ENCODE measurements around the gene BCL2L2. TPM values are rescaled to one million over a fixed set of nuclear protein-coding genes. Genes with fewer than 3 reads are reported as not detected.
"Not testable (repeated sequence)": the region's sequence is repeated elsewhere in the genome, so short reads cannot be mapped to it uniquely, and the experiment has no call there.

The BCL2L2 gene
- total RNA-seq, 5 donors from 2014 or later (not counting 1 experiment from before 2014, with no cell fraction given) = 1.9 to 4.6 (median 2.2) TPM

DNA sequence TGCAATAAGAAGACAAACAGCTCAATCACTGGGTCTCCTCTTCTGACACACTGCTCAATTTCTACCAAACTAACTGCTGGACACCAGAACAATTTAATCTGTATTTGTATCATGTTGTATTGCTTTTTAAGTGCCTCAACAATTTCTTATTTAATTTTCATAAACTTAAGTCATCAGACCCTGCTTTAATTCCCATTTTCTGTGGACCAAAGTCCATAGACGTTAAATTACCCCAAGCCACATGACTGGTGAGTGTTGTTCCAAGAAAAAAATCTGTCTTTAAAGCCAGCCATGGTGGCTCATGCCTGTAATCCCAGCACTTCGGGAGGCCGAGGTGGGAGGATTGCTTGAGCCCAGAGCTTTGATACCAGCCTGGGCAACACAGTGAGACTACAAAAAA is 29.4 kb upstream of the BCL2L2 start:
- POLR2A ChIA-PET = no interaction called here
- no peak for ATAC-seq (replicated peaks in 1 of 4)
- no peaks in the 10 kb centered on the region for H3K27me3 Mint-ChIP-seq
- Histone ChIP-seq H3K27me3 (replicated peaks in 1 of 2; ENCODE audit: control insufficient read depth in 2 of 2, extremely low read depth in 1 of 2, insufficient read depth in 2 of 2, low read length in 1 of 2) (no peaks in the 10 kb centered on the region), H3K9me3 (no peaks in the 10 kb centered on the region), H3K4me3 (ENCODE audit: control insufficient read depth in 1 of 2, extremely low read depth in 1 of 2, low read length in 1 of 2) (no peak overlapping the region), H3K4me1 (ENCODE audit: control insufficient read depth in 1 of 2, extremely low read depth in 1 of 2, insufficient read depth in 2 of 2, low read length in 2 of 2) (no peaks in the 10 kb centered on the region), H3K36me3 (ENCODE audit: control insufficient read depth in 2 of 2, extremely low read depth in 1 of 2, insufficient read depth in 1 of 2, low read length in 1 of 2) (peaks cover 10% of the 10 kb centered on the region in 2 donors), H3K27ac (ENCODE audit: low read length) (no peak overlapping the region)
- no peak for DNase-seq
- H3K36me3 Mint-ChIP-seq = peaks cover 16% of the 10 kb centered on the region
- CTCF ChIA-PET = no interaction called here
- peaks cover 0 to 2% (median 1%) of the 10 kb centered on the region in 3 donors for H3K4me1 Mint-ChIP-seq
- no peak overlapping the region for H3K4me3 Mint-ChIP-seq
- H3K9me3 Mint-ChIP-seq = no peaks in the 10 kb centered on the region
- no peak overlapping the region for H3K27ac Mint-ChIP-seq
- 93% methylated on average over 2 of the region's 3 CpGs for WGBS (ENCODE audit: insufficient coverage)

DNA sequence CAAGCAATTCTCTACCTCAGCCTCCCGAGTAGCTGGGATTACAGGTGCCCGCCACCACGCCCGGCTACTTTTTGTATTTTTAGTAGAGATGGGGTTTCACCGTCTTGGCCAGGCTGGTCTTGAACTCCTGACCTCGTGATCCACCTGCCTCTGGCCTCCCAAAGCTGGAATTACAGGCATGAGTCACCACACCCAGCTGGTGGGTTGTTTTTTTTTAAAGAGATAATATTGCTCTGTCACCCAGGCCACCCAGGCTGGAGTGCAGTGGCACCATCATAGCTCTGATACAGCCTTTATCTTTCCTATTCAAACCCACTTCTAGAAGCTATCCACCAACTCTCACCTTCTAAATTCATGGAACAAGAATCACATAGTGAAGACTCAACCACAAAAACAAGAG is 28.7 kb upstream of the BCL2L2 start:
- POLR2A ChIA-PET; H3K4me1 ChIP-seq (ENCODE audit: control insufficient read depth in 1 of 2, extremely low read depth in 1 of 2, insufficient read depth in 2 of 2, low read length in 2 of 2); H3K27me3 Mint-ChIP-seq; H3K9me3 ChIP-seq; H3K9me3 Mint-ChIP-seq; H3K27ac Mint-ChIP-seq; H3K4me1 Mint-ChIP-seq; ATAC-seq (replicated peaks in 1 of 4); CTCF ChIA-PET; H3K4me3 ChIP-seq (ENCODE audit: control insufficient read depth in 1 of 2, extremely low read depth in 1 of 2, low read length in 1 of 2); DNase-seq; H3K4me3 Mint-ChIP-seq; H3K27ac ChIP-seq (ENCODE audit: low read length); H3K27me3 ChIP-seq (replicated peaks in 1 of 2; ENCODE audit: control insufficient read depth in 2 of 2, extremely low read depth in 1 of 2, insufficient read depth in 2 of 2, low read length in 1 of 2): not testable (repeated sequence)
- peaks cover 10% of the 10 kb centered on the region in 2 donors for H3K36me3 ChIP-seq (ENCODE audit: control insufficient read depth in 2 of 2, extremely low read depth in 1 of 2, insufficient read depth in 1 of 2, low read length in 1 of 2)
- peaks cover 16% of the 10 kb centered on the region for H3K36me3 Mint-ChIP-seq
- WGBS (ENCODE audit: insufficient coverage) = 100% methylated on average over 3 of the region's 6 CpGs

DNA sequence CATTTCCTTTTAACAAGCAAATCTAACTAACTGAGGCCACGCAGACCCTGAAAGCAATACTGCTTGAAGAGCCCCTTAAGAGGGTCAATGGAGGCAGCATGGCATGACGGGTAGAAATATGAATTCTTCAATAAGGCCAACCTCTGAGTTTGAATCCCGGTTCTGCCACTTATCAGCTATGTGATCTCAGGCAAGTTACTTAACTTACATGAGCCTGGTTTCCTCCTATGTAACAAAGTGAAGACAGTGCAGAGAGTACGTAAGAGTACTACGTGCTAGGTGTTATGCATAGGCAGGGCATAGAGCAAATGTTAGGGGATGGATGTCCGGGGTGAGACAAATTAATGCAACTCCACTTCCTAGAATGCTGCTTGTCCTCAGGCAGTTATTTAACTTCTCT is 25.4 kb upstream of the BCL2L2 start:
- no peak overlapping the region for H3K27ac ChIP-seq (ENCODE audit: low read length)
- DNase-seq = no peak

DNA sequence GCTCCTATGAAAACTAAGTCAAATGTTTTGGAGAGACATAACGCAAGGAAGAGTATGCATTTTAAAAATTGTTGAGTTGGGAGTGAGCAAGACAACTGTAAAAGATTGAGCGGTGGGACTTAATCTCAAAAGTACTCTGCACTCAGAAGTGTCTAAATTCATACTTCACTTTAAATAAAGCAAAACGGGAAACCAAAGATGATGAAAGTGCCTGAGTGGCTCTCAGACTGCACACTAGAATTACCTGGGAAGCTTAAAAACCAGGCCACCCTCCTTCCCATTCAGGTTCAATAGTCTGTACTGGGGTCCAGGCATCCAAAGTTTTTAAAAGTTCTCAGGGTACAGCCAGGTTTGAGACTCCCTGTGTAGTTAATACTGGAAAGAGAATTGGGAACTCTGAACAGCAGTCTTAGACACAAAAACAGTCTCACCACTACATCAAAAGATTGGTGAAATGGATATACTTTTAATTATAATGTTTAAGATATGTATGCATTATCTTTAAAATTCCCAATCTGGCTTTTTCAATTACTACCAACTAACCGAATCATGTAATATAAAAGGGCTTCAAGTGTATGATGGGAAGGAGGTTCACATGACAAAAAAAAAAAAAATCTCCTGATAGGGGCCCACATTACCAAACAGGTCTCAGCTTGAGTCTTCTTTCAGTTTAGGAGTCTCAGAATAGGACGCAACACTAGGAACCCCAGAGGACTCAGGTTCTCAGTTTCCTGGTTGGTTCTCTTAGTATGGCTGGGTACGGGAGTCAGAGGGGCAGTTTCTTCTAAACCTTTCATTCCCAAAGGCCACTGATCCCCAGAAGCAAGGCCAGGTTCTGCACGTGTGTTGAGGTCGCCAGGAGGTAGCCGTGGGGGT is 21.7 kb upstream of the BCL2L2 start:
- Histone ChIP-seq H3K9me3 (no peaks in the 10 kb centered on the region), H3K36me3 (ENCODE audit: control insufficient read depth in 2 of 2, extremely low read depth in 1 of 2, insufficient read depth in 1 of 2, low read length in 1 of 2) (no peaks in the 10 kb centered on the region), H3K4me1 (ENCODE audit: control insufficient read depth in 1 of 2, extremely low read depth in 1 of 2, insufficient read depth in 2 of 2, low read length in 2 of 2) (peaks cover 9 to 14% of the 10 kb centered on the region in 2 experiments), H3K4me3 (ENCODE audit: control insufficient read depth in 1 of 2, extremely low read depth in 1 of 2, low read length in 1 of 2) (peak overlapping the region; percentile 61 to 83), H3K27ac (ENCODE audit: low read length) (peak overlapping the region; percentile 67), H3K27me3 (replicated peaks in 1 of 2; ENCODE audit: control insufficient read depth in 2 of 2, extremely low read depth in 1 of 2, insufficient read depth in 2 of 2, low read length in 1 of 2) (no peaks in the 10 kb centered on the region)
- peak overlapping the region; percentile 89 to 91 for H3K27ac Mint-ChIP-seq
- POLR2A ChIA-PET = interaction anchor here in 1 of 2 donors (0.5 to 0.7 kb wide), 2 partner anchors 37 to 48 kb away, joined by 3 to 4 read pairs; no protein-coding TSS in a partner anchor
- peak in 2 of 35 experiments; percentile 9 to 48 for DNase-seq
- 0% methylated on average over 1 of the region's 9 CpGs for WGBS (ENCODE audit: insufficient coverage)
- CTCF ChIA-PET = interaction anchor here (0.6 to 0.8 kb wide), 3 partner anchors 15 to 1425 kb away, joined by 3 to 6 read pairs (median 4); no protein-coding TSS in a partner anchor
- H3K9me3 Mint-ChIP-seq = no peaks in the 10 kb centered on the region
- no peaks in the 10 kb centered on the region for H3K36me3 Mint-ChIP-seq
- ATAC-seq (replicated peaks in 1 of 4) = no peak
- H3K4me3 Mint-ChIP-seq = peak overlapping the region; percentile 94 to 97 (median 96)
- H3K27me3 Mint-ChIP-seq = no peaks in the 10 kb centered on the region
- peaks cover 30 to 37% (median 31%) of the 10 kb centered on the region in 3 donors for H3K4me1 Mint-ChIP-seq

More for the DNA sequence above, 25.4 kb upstream of the BCL2L2 start:
- peaks cover 22 to 29% (median 22%) of the 10 kb centered on the region in 3 donors for H3K4me1 Mint-ChIP-seq
- Histone ChIP-seq H3K36me3 (ENCODE audit: control insufficient read depth in 2 of 2, extremely low read depth in 1 of 2, insufficient read depth in 1 of 2, low read length in 1 of 2) (peaks cover 6 to 7% of the 10 kb centered on the region in 2 donors), H3K27me3 (replicated peaks in 1 of 2; ENCODE audit: control insufficient read depth in 2 of 2, extremely low read depth in 1 of 2, insufficient read depth in 2 of 2, low read length in 1 of 2) (no peaks in the 10 kb centered on the region), H3K4me1 (ENCODE audit: control insufficient read depth in 1 of 2, extremely low read depth in 1 of 2, insufficient read depth in 2 of 2, low read length in 2 of 2) (peaks cover 3 to 5% of the 10 kb centered on the region in 2 experiments), H3K9me3 (no peaks in the 10 kb centered on the region), H3K4me3 (ENCODE audit: control insufficient read depth in 1 of 2, extremely low read depth in 1 of 2, low read length in 1 of 2) (no peak overlapping the region)
- 100% methylated on average over 1 of the region's 6 CpGs for whole genome bisulfite sequencing (ENCODE audit: insufficient coverage)
- ChIA-PET POLR2A (no interaction called here), CTCF (interaction anchor here in 1 of 2 donors (1.2 kb wide), 1 partner anchor 41 kb away, joined by 4 read pairs; no protein-coding TSS in a partner anchor)
- no peaks in the 10 kb centered on the region for H3K27me3 Mint-ChIP-seq
- peaks cover 3% of the 10 kb centered on the region for H3K36me3 Mint-ChIP-seq
- no peak for ATAC-seq (replicated peaks in 1 of 4)
- H3K4me3 Mint-ChIP-seq = no peak overlapping the region
- no peaks in the 10 kb centered on the region for H3K9me3 Mint-ChIP-seq
- H3K27ac Mint-ChIP-seq = no peak overlapping the region

DNA sequence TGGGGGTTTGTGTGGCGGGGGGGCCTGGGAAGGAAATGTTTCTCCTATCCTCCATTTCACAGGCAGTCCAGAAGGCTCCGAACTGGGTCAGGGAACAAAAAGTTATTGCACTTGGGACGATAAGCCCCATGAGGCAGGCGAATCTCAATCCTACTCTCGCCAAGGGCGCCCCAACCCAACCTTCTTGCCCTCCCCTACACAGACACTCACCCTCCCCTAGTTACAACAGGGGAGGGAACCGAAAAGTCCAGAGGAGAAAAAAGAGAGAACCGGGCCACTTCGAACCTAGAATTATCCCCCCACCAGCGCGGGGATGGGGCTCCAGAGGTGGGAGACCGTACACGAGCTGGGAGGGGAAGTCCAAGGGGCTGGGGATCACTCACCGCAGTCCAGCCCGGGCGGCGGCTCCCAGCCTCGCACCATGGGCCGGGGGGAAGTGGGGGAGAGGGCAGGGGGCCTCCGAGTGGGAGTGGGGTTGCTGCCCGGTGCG is 21.1 kb upstream of the BCL2L2 start:
- POLR2A ChIA-PET = interaction anchor here (0.7 to 1.2 kb wide), 3 partner anchors 36 to 191 kb away, joined by 3 to 7 read pairs (median 3); partner anchors contain the start of gene PABPN1 (in 1 of the 2)
- Histone ChIP-seq H3K4me1 (ENCODE audit: control insufficient read depth in 1 of 2, extremely low read depth in 1 of 2, insufficient read depth in 2 of 2, low read length in 2 of 2) (peaks cover 9 to 14% of the 10 kb centered on the region in 2 experiments), H3K9me3 (no peaks in the 10 kb centered on the region)

More for the DNA sequence above, 21.1 kb upstream of the BCL2L2 start:
- peak in 4 of 35 experiments; percentile 8 to 19 (median 15) for DNase-seq
- H3K27ac Mint-ChIP-seq = peak overlapping the region; percentile 89 to 91
- 0% methylated on average over 7 of the region's 22 CpGs for WGBS (ENCODE audit: insufficient coverage)
- H3K9me3 Mint-ChIP-seq = no peaks in the 10 kb centered on the region
- ATAC-seq (replicated peaks in 1 of 4) = peak; percentile 23 to 32 (median 30)
- Histone ChIP-seq H3K36me3 (ENCODE audit: control insufficient read depth in 2 of 2, extremely low read depth in 1 of 2, insufficient read depth in 1 of 2, low read length in 1 of 2) (no peaks in the 10 kb centered on the region), H3K27me3 (replicated peaks in 1 of 2; ENCODE audit: control insufficient read depth in 2 of 2, extremely low read depth in 1 of 2, insufficient read depth in 2 of 2, low read length in 1 of 2) (no peaks in the 10 kb centered on the region), H3K4me3 (ENCODE audit: control insufficient read depth in 1 of 2, extremely low read depth in 1 of 2, low read length in 1 of 2) (peak overlapping the region; percentile 61 to 83), H3K27ac (ENCODE audit: low read length) (peak overlapping the region; percentile 67)
- peaks cover 29 to 37% (median 31%) of the 10 kb centered on the region in 3 donors for H3K4me1 Mint-ChIP-seq
- H3K27me3 Mint-ChIP-seq = no peaks in the 10 kb centered on the region
- no peaks in the 10 kb centered on the region for H3K36me3 Mint-ChIP-seq
- H3K4me3 Mint-ChIP-seq = peak overlapping the region; percentile 94 to 97 (median 96)
- CTCF ChIA-PET = interaction anchor here (0.6 to 2.0 kb wide), 8 partner anchors 9 to 1425 kb away, joined by 3 to 11 read pairs (median 4); partner anchors contain the start of gene PABPN1 (in 1 of the 2)

All from T-cell (primary cell).